Endometrium (tissue), 2 donors: ENCODE results near the gene AATF.
"Not testable (repeated sequence)": the region's sequence is repeated elsewhere in the genome, so short reads cannot be mapped to it uniquely, and the experiment has no call there.

ENCODE experiments used
- FAIRE-seq: peaks from 2 replicates; lab custom pipeline; 2012; peaks lifted over from hg19 to GRCh38; lab: Jason Lieb, UNC
- donor health status: control.
- donor health status: control.

AATF gene

DNA sequence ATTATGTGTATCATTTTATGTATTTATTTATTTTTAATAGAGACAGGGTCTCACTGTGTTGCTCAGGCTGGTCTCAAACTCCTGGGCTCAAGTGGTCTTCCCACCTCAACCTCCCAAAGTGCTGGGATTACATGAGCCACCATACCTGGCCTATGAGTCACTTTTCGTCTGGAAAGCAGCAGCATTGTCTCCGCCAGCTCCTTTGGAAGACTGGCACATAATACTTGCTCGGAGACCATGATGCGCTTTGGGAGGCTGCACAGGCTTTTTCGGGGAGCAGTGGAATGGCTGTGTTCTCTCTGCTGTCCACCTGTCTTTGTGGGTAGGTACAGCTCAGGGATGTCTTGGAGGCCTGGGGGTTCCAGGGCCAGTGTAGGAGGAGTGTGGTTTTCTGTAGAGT, 102.2 kb downstream of the AATF start:
- FAIRE-seq: no peak

DNA sequence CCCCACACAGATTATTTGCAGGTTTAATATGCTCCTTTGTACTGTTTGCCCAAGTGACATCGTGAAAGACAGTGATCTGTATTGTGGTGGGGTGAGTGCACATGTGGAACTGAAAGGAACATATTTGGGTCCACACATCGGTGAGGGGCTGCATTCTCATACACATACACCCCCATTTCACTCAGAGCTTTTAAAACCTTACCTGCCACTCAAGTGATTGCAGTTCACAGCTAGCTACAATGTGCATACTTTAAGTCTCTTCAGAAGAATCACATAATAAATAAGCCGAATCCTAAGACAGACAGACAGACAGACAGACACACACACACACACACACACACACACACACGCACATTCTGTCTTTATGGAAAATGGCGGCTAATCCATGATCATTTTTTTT, 102.6 kb downstream of the AATF start:
- no peak for FAIRE-seq

DNA sequence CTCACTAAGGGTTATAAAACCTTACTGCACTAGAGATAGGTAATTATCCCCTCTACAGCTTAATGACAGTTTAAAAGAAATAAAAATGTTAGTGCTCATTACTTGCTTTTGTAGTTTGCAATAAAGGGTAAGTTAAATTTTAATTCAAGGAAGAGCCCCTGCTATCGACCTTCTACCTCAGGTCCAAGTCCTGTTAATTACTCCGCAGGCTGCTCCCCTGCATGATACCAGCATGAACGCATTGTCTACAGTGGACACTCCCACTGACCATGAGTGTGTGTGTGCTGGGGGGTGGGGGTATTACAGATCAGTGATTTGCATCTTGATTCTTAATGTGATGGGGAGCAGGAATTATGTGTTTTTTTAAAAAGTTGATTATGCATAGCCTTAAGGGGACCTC, 103.1 kb downstream of the AATF start:
- no peak for FAIRE-seq

DNA sequence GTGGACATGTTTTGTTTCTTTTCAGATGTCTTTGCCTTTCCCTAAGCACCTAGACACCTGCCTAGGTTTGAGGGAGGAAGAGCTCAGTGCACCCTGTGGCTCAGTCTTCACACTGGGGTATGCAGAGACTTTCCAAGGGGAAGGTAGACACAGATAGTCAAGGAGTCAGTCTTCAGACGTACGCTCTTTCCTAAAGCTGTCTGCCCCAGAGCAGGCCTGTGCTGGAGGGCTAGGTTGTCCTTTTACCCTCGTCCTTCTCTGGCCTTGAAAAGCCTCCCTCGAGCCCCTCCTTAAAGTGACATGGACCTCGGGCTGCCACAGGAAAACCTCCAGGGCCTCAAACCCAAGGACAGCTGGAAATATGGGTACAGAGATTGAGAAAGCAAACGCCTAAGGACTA, 103.7 kb downstream of the AATF start:
- no peak for FAIRE-seq

DNA sequence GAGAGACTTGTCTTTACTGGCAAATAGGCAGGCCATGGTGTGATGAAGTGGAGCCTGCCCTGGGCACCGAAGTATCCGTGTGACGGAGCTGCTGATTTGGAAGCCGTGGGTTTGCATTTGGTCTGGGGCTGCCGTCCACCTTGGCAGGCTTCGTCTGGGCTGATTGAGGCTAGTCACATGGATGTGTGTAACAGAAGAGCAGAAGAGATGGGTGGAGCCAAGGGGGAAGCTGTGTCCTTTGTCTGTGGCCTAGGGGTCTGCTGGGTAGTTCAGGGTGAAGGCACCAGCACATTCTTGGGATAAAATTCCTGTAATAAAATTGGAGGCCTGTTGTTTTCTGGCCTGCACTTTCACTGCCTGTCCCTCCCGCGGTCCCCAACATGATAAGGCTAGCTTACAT, 106.1 kb downstream of the AATF start:
- FAIRE-seq: no peak

DNA sequence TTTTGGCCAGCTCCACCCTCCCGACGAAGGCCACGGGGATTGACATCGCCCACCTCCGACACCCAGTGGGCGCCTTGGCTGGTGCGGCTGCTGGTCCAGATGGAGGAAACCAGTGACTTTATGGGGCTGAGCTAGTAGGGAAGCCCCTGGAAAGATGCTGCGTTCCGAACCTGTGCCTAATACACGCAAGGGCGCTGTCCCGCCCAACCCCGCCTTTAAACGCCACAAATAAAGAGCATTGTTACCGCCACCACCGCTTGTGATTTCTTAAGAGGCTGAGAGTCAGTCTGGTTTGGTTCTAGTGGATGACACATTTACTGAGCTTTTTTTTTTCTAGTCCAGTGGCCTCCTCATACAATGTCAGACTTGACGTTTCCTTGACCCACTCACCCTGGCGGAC, 107.9 kb downstream of the AATF start:
- no peak for FAIRE-seq

DNA sequence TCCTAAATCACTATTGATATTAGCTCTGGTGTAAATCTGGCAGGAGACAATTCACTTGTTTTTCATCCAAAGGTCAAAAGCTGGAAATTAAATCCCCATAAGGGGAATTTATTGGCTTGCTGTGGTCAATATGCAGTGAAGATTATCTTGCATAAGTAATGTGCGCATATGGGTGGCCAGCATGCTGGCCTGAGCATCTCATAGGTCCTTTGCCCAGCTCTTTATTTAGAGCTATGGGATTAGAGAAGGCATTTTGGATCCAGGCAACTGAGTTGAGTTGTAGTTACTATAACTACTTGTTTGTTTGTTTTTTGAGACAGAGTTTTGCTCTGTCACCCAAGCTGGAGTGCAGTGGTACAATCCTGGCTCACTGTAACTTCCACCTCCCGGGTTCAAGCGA, 110.7 kb downstream of the AATF start:
- no peak for FAIRE-seq

DNA sequence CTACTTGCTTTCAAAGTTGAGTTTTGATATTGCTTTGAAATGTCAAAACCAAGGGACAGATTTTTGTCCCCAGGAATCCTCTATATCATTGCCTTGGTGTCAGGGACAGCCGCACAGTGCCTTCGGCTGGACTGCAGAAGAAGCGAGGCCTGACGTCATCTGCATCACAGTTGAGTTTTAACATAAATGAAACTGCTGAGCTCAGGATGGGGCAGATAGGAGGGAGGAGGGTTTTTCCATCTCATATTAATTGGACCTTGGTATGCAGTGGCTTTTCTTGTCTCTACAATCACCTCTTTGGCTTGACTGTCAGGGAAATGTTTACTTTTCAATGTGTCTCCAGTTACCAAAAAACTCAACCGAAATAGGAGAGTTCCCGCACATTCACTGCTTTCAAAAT, 111.3 kb downstream of the AATF start:
- no peak for FAIRE-seq

DNA sequence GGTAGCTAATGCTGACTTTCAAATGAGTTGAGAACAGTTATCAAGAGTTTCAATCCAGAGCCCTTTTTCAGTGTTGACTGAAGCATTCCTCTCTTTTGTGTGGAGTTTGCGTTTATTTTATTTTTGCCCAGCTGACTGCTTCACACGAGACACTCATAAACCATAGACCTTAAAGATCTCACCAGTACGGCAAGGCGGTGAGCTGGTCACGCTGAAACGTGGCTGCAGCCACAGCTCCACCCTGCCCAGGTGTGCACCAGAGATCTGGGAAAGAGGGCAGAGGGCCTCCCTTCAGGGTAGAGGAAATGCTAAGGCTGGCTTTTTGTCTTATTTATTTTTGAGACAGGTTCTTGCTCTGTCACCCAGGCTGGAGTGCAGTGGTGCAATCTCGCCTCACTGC, 112.2 kb downstream of the AATF start:
- FAIRE-seq: no peak

DNA sequence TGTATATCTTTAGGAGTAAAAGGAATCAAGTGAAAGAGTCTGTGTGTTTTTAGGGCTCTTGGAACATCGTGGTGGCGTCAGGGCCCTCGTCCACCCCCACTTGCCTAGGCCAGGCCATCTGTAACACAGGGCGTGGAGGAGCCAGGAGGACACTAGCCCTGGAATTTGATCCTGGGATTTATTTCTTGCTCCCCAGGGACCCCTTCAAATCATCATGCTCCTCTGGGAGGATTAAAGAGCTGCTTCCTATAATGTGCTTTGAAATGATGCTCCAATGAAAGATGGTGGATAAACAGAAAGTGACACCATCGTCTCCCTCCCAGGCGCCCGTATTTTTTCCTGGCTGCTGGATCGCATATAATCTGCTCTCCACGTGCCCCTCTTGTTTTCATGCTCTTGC, 113.3 kb downstream of the AATF start:
- no peak for FAIRE-seq

DNA sequence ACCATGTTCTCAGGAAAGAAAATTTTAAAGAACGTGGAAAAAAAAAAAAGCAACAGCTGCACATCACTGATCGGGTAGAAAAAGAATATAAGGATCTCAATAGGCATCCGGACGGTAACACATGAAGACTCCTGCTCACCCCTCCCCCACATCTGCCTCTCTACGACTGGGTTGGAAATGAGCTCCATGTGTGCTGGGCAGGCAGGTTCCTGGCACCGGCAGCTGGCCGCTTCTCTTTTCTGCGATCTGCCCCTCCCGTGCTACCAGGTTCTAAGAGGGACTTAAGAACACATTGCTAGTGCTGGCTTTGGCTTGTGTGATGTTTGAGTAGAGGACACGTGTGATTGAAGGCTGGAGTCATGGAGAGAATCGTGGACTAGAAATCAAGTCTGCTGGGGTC, 115.5 kb downstream of the AATF start:
- FAIRE-seq: no peak

DNA sequence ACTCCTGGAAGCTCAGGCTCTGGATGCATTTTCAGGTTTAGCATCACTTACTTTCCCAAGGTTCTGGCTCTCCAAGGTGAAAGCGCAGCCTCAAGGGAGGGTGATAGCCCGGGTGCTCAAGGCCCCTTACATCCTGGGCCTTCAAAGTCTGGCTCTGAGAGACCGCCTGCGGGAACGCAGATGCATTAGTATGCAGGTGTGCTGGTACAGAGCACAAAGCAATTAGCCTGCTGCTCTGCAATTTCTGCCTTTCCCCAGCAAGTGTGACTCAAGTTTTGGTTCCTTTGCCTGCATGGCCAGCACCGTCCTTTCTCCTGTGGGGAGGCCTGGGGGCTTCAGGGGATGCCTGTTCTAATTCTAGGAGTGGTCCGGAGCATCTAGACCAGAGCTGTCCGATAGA, 116.2 kb downstream of the AATF start:
- FAIRE-seq: no peak

DNA sequence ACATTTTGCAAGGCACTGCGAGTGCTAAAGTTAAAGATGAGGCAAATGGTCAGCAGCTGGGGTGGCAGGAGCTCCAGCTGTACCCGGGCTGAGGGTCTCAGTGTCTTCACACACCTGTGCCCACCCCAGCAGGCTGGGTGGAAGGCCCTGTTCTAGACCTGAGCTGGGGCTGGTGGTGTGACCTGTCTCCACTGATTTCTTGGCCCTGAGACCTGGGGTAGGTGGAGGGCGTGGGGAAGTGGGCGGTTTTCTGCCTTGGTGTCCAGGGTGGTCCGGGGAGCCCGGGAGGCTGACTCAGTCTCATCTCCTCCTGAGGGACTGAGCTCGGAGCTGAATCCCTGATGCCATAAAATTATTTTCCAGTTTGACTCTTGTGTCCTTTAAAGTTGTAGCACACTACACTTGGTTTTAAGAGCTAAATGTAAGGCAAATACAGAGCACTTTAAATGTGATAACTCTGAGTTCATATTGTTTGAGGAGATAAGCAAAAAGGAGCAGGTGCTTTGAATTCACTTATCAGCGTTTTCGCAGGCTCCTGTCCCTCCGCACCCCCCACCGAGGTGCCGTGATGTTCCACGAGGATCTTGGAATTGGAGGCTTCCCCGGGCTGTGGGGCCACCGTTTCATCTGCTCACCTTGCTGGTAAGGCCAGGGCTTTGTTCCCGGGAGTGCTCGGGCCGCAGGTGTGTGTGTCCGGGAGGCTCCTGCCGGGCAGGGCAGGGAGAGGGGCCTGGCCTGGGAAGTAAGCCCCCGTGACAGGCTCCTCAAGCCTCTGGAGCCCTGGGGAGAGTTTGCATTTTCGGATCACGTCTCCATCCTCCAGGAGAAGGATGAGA, 117.0 kb downstream of the AATF start:
- no peak for FAIRE-seq

DNA sequence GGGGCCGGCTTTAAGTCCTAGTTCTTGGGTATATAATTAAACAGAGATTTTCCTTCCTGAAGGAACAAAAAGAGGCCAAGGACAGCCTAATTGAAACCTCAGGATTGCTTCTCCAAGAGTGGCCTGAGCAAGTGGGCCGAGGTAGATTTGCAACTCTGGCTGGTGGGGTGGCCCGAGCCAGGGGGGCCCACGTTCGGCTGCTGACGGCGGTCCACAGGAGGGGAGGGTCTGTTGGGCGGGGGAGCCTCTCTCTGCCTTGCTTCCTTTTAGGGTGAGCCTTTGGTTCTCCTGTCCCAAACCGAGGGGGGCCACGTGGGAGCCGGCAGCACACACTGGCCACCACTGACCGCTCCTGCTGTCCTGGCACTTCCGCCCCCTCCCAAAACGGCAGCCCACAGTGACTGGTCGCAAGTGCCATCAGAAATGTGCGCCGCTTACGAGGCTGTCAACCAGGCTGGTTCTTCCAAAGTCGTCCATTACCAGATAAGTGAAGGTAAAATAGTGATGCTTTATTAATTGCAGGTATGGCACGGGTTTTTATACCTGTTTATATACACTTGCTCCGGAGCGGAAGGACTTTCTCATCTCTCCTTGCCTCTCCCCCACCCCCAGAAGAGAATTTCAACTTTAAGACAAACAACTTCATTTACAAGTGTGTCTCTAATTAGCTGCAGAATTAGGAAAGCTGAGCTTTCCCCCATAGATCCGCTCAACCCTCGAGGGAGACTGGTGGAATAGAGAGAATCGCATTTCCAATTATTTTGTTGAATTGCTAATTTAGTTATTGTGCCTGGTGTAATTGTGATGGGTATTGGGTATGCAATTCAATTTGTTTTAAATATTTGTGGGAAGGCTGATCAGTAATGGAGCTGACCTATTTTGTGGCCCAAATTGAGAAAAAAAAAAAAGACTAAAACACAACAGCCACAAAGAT, 117.8 kb downstream of the AATF start:
- FAIRE-seq: no peak

DNA sequence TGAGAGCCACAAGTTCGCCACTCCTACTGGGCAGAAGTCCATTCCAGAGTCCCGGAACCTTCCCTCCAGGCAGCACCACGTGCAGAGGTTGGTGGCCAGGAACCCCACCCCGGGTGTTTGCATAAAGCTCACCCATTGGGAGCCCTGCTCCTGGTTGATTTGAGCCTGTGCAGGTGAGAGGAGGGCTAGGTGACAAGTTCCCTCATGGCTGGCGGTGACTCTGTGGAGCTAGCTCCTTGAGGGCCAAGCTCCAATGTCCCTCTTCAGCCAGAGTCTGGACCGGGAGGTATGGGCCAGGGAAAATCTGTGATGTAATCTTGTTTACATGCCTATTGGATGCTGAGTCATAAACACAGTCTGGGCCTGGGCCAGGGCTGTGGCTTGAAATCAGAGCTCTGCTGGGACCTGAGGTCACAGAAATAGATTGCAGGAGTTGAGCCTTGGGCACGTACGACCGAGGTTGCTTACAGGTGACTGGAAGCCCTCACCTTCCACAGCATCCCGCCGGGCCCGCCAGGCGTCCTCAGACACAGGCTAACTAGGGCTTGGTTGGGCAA, 118.9 kb downstream of the AATF start:
- no peak for FAIRE-seq

DNA sequence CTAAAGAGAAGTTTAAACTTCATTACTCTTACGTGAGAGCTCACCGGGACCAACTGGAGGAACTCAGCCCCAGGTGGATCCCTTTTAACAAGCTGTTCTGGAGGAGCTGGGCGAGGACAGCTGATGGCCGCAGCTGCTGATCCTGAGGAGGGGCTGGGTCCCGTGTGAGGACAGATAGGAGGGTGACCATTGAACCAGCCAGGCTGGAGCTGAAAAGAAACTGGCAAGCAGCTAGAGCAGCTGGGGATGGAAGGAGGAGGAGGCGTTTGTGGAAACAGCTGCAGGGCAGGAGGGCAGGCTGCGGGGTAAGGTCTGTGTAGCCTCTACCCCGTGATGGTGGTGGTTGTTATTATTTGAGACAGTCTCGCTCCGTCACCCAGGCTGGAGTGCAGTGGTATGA, 119.5 kb downstream of the AATF start:
- no peak for FAIRE-seq

DNA sequence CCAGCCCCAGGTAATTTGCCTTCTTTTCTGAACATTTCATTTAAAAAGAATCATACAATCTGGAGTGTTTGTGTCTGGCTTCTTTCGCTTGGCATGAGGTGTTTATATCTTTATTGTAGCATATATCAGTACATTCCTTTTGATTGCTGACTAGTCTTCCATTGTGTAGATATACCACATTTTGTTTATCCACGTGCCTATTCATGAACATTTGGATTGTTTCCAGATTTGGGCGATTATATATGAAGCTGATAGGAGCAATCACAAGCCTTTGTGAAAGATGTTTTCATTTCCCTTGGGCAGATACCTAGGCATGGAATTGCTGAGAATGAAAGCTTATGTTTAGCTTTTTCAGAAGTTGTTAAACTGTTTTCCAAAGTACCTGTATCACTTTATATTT, 120.3 kb downstream of the AATF start:
- FAIRE-seq: no peak

DNA sequence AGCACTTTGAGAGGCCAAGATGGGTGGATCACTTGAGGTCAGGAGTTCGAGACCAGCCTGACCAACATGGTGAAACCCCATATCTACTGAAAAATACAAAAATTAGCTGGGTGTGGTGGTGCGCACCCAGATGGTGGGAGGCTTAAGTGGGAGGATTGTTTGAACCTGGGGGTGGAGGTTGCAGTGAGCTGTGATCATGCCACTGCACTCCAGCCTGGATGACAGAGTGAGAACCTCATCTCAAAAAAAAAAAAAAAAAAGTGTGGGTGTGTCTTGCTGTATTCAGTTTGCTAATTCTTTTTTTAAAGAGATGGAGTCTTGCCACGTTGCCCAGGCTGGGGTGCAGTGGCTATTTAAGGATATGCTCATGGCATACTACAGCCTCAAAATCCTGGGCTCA, 124.7 kb downstream of the AATF start:
- FAIRE-seq: not testable (repeated sequence)

DNA sequence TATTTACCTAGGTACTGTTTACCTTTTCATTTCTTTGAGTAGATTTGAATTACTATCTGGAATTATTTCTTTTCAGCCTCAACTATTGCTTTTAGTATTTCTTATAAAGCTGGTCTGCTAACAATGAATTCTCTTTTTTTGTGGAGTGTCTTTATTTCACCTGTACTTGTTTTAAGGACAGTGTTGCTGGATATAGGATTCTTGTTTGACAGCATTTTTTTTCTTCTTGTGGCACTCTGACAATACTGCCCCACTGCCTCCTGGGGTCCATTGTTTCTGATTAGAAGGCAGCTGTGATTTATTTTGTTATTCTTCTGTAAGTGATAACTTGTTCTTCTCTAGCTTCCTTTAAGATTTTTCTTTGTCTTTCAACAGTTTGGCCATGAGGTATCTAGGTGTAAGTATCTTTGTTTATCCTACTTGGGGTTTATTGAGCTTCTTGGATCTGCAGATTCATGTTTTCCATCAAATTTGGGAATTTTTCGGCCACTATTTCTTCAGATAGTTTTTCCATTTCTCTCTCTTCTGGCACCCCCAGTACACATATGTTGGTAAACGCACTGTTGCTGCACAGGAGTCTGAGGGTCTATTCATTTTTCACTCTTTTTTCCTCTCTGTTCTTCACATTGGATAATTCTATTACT, 130.4 kb downstream of the AATF start:
- FAIRE-seq: no peak

DNA sequence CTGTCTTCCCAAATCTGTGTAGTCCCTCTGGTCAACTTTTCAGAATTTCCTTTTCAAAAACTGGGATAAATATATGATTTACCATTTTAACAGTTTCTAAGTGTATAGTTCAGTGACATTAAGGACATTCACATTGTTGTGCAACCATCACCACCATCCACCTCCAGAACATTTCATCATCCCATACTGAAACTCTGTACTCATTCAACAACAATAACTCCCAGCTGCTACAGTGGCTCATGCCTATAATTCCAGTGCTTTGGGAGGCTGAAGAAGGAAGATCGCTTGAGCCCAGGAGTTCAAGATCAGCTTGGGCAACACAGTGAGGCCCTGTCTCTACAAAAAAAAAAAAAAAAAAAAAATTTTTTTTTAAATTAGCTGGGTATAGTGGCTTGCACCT, 131.0 kb downstream of the AATF start:
- FAIRE-seq: no peak

DNA sequence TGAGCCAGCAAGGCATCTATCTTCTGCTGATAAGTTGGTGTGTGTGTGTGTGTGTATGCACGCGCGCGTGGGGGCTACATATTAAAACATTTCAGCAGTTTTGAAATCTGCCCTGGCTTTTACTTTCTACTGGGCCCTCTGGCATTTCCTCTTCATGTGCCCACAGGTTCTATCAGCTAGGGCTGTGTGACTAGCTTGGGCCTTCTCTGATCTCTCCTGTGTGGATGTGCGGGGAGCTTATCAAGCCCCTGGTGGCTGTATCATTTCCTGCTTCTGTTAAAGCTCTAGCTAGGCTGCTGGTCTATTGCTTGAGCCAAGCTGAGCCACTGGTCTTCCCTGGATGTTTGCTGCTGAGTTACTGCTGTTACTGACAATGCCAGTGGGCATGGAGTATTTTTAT, 132.5 kb downstream of the AATF start:
- FAIRE-seq: no peak

DNA sequence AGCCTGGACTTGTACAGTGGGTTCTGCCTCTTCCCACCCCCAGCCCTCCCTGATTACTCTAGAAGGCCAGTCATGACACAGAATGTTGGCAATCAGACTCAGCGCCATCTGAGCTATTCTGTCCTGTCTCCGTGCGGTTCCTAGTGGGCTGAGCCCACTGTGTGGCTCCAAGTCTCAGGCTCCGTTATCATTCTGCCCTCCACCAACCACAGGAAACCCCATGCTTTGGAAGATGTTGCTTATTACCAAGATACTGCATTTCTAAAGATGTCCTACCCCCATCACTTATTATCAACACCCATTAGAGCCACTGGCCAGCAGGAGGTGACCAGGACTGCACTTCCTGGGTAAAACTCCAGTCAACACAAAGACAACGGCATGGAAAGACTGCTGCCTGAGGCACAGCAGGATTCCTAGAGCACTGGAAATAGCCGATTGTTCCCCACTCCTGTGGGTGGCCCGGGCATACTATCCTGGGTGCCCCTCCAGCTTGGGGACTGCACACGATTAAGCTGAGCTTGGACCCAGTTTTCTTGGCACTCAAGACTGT, 133.6 kb downstream of the AATF start:
- FAIRE-seq: no peak
